GM23338 (cell line): Measurements from ENCODE around the gene KCNJ10.

Experiments used
- CREB1 ChIP-seq: fragments of 250-450 bp; sonication (Bioruptor Pico); IDR thresholded peaks from 2 replicates; pipeline ENCODE4 v1.5.0; 2020; ENCODE audit warnings: low read depth, mild to moderate bottlenecking, moderate library complexity
- EZH2 ChIP-seq: fragments of 200-600 bp; sonication (generic); IDR thresholded peaks from one replicate; pipeline ENCODE4 v1.8.0; 2017; ENCODE audit warnings: antibody characterized with exemption, mild to moderate bottlenecking, low read depth; ENCODE audit not compliant: unreplicated experiment
- EZH2phosphoT487 ChIP-seq: fragments of 200-600 bp; sonication (generic); IDR thresholded peaks from one replicate; pipeline ENCODE4 v1.8.1; 2018; ENCODE audit warnings: antibody characterized with exemption; ENCODE audit not compliant: unreplicated experiment
- JUNB ChIP-seq: IDR thresholded peaks from one replicate; pipeline ENCODE4 v1.6.1; 2016; ENCODE audit warnings: antibody characterized with exemption; ENCODE audit not compliant: unreplicated experiment
- POLR2AphosphoS5 ChIP-seq: IDR thresholded peaks from 2 replicates; pipeline ENCODE4 v1.6.1; 2016; ENCODE audit warnings: antibody characterized with exemption, low read depth
- ZNF114 ChIP-seq: fragments of 250-450 bp; sonication (Bioruptor Pico); IDR thresholded peaks from 2 replicates; pipeline ENCODE4 v1.5.0; 2020; ENCODE audit warnings: mild to moderate bottlenecking, moderate library complexity
- ZNF331 ChIP-seq: fragments of 250-450 bp; sonication (Bioruptor Pico); IDR thresholded peaks from 2 replicates; pipeline ENCODE4 v1.5.0; 2020; ENCODE audit warnings: low read depth, mild to moderate bottlenecking, moderate library complexity
- TF ChIP-seq, protein P1 (sequence below), 2 experiments: fragments of 200-600 bp in 1 of 2; sonication (generic) in 1 of 2; conservative IDR thresholded peaks; 2 replicates each; pipeline versions ENCODE4 v1.5.1 to v1.6.1; 2016 to 2017; ENCODE audit warnings: antibody characterized with exemption in 2 of 2, low read depth in 2 of 2, mild to moderate bottlenecking in 2 of 2, moderate library complexity in 1 of 2
- TF ChIP-seq, protein P2 (sequence below): IDR thresholded peaks from 2 replicates; pipeline ENCODE4 v1.6.1; 2016; ENCODE audit warnings: antibody characterized with exemption
- TF ChIP-seq, protein P3 (sequence below): IDR thresholded peaks from one replicate; pipeline ENCODE4 v1.6.1; 2018; ENCODE audit warnings: antibody characterized with exemption; ENCODE audit not compliant: unreplicated experiment
- TF ChIP-seq, protein P4 (sequence below): fragments of 250-450 bp; sonication (Bioruptor Pico); IDR thresholded peaks from 2 replicates; pipeline ENCODE4 v1.5.0; 2020; ENCODE audit warnings: mild to moderate bottlenecking, moderate library complexity

DNA sequence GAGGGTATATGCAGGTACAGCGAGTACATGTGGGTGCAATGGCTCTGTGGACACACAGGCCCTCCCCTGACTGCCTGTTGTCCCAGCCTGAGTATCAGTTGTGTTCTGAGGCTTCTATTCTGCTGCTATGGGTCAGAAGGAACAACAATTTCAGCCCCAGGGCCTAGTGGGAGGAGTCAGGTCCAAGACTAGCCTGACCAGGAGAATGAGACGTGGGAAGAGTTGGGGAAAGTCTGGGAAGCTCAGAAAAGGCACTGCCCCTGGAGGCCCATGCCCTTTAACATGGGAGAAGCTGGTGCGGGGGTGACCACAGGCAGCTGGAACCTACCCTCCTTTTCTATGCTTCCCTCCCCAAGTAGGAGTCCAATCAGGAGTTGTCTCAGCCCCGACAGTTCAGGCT lies 20.8 kb upstream of the KCNJ10 start:
- TF ChIP-seq, protein P1, sequence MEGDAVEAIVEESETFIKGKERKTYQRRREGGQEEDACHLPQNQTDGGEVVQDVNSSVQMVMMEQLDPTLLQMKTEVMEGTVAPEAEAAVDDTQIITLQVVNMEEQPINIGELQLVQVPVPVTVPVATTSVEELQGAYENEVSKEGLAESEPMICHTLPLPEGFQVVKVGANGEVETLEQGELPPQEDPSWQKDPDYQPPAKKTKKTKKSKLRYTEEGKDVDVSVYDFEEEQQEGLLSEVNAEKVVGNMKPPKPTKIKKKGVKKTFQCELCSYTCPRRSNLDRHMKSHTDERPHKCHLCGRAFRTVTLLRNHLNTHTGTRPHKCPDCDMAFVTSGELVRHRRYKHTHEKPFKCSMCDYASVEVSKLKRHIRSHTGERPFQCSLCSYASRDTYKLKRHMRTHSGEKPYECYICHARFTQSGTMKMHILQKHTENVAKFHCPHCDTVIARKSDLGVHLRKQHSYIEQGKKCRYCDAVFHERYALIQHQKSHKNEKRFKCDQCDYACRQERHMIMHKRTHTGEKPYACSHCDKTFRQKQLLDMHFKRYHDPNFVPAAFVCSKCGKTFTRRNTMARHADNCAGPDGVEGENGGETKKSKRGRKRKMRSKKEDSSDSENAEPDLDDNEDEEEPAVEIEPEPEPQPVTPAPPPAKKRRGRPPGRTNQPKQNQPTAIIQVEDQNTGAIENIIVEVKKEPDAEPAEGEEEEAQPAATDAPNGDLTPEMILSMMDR (conservative IDR thresholded peaks at IDR 0.05; ENCODE audit: low read depth in 2 of 2) = no peak
- TF ChIP-seq, protein P2, sequence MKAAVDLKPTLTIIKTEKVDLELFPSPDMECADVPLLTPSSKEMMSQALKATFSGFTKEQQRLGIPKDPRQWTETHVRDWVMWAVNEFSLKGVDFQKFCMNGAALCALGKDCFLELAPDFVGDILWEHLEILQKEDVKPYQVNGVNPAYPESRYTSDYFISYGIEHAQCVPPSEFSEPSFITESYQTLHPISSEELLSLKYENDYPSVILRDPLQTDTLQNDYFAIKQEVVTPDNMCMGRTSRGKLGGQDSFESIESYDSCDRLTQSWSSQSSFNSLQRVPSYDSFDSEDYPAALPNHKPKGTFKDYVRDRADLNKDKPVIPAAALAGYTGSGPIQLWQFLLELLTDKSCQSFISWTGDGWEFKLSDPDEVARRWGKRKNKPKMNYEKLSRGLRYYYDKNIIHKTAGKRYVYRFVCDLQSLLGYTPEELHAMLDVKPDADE = no peak
- no peak for TF ChIP-seq EZH2
- no peak for TF ChIP-seq ZNF114 (CRISPR knock-in tag)
- TF ChIP-seq EZH2phosphoT487 = no peak
- TF ChIP-seq POLR2AphosphoS5 = no peak
- TF ChIP-seq, protein P3, sequence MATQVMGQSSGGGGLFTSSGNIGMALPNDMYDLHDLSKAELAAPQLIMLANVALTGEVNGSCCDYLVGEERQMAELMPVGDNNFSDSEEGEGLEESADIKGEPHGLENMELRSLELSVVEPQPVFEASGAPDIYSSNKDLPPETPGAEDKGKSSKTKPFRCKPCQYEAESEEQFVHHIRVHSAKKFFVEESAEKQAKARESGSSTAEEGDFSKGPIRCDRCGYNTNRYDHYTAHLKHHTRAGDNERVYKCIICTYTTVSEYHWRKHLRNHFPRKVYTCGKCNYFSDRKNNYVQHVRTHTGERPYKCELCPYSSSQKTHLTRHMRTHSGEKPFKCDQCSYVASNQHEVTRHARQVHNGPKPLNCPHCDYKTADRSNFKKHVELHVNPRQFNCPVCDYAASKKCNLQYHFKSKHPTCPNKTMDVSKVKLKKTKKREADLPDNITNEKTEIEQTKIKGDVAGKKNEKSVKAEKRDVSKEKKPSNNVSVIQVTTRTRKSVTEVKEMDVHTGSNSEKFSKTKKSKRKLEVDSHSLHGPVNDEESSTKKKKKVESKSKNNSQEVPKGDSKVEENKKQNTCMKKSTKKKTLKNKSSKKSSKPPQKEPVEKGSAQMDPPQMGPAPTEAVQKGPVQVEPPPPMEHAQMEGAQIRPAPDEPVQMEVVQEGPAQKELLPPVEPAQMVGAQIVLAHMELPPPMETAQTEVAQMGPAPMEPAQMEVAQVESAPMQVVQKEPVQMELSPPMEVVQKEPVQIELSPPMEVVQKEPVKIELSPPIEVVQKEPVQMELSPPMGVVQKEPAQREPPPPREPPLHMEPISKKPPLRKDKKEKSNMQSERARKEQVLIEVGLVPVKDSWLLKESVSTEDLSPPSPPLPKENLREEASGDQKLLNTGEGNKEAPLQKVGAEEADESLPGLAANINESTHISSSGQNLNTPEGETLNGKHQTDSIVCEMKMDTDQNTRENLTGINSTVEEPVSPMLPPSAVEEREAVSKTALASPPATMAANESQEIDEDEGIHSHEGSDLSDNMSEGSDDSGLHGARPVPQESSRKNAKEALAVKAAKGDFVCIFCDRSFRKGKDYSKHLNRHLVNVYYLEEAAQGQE = no peak
- TF ChIP-seq JUNB = no peak
- TF ChIP-seq ZNF331 (CRISPR knock-in tag) = no peak
- no peak for TF ChIP-seq CREB1 (CRISPR knock-in tag)
- TF ChIP-seq, protein P4, sequence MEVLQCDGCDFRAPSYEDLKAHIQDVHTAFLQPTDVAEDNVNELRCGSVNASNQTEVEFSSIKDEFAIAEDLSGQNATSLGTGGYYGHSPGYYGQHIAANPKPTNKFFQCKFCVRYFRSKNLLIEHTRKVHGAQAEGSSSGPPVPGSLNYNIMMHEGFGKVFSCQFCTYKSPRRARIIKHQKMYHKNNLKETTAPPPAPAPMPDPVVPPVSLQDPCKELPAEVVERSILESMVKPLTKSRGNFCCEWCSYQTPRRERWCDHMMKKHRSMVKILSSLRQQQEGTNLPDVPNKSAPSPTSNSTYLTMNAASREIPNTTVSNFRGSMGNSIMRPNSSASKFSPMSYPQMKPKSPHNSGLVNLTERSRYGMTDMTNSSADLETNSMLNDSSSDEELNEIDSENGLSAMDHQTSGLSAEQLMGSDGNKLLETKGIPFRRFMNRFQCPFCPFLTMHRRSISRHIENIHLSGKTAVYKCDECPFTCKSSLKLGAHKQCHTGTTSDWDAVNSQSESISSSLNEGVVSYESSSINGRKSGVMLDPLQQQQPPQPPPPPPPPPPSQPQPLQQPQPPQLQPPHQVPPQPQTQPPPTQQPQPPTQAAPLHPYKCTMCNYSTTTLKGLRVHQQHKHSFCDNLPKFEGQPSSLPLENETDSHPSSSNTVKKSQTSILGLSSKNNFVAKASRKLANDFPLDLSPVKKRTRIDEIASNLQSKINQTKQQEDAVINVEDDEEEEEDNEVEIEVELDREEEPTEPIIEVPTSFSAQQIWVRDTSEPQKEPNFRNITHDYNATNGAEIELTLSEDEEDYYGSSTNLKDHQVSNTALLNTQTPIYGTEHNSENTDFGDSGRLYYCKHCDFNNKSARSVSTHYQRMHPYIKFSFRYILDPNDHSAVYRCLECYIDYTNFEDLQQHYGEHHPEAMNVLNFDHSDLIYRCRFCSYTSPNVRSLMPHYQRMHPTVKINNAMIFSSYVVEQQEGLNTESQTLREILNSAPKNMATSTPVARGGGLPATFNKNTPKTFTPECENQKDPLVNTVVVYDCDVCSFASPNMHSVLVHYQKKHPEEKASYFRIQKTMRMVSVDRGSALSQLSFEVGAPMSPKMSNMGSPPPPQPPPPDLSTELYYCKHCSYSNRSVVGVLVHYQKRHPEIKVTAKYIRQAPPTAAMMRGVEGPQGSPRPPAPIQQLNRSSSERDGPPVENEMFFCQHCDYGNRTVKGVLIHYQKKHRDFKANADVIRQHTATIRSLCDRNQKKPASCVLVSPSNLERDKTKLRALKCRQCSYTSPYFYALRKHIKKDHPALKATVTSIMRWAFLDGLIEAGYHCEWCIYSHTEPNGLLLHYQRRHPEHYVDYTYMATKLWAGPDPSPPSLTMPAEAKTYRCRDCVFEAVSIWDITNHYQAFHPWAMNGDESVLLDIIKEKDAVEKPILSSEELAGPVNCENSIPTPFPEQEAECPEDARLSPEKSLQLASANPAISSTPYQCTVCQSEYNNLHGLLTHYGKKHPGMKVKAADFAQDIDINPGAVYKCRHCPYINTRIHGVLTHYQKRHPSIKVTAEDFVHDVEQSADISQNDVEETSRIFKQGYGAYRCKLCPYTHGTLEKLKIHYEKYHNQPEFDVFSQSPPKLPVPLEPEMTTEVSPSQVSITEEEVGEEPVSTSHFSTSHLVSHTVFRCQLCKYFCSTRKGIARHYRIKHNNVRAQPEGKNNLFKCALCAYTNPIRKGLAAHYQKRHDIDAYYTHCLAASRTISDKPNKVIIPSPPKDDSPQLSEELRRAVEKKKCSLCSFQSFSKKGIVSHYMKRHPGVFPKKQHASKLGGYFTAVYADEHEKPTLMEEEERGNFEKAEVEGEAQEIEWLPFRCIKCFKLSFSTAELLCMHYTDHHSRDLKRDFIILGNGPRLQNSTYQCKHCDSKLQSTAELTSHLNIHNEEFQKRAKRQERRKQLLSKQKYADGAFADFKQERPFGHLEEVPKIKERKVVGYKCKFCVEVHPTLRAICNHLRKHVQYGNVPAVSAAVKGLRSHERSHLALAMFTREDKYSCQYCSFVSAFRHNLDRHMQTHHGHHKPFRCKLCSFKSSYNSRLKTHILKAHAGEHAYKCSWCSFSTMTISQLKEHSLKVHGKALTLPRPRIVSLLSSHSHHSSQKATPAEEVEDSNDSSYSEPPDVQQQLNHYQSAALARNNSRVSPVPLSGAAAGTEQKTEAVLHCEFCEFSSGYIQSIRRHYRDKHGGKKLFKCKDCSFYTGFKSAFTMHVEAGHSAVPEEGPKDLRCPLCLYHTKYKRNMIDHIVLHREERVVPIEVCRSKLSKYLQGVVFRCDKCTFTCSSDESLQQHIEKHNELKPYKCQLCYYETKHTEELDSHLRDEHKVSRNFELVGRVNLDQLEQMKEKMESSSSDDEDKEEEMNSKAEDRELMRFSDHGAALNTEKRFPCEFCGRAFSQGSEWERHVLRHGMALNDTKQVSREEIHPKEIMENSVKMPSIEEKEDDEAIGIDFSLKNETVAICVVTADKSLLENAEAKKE (CRISPR knock-in tag) = no peak
